B cell (primary cell): Measurements from ENCODE around the gene CDH13. TPM values are rescaled to one million over a fixed set of nuclear protein-coding genes. Genes with fewer than 3 reads are reported as not detected.

Experiments
- ATAC-seq: fragments of 200-7000 bp; cut with Tn5 transposase; one replicate; pipeline ENCODE4 v1.10.0; 2021; ENCODE audit warnings: low read depth, mild to moderate bottlenecking, moderate number of reproducible peaks, moderate library complexity
- CTCF ChIA-PET: fragments of 350-600 bp; sonication (Branson Sonifier 250); formaldehyde crosslinking; loops from one replicate; lab custom pipeline; 2021; ENCODE audit warnings: antibody characterized with exemption, inconsistent platforms; lab: Charles Lee
- POLR2A ChIA-PET: fragments of 350-600 bp; sonication (Branson Sonifier 250); formaldehyde crosslinking; loops from one replicate; lab custom pipeline; 2021; ENCODE audit warnings: antibody characterized with exemption; lab: Charles Lee
- DNase-seq: peaks from one replicate; pipeline ENCODE4 v3.0.0; 2013
- H2AFZ ChIP-seq: 2 replicates; pipeline ENCODE4 v1.6.1; 2012; ENCODE audit warnings: mild to moderate bottlenecking, low read depth, low read length; ENCODE audit not compliant: insufficient read depth, poor library complexity, severe bottlenecking
- H3K27ac ChIP-seq, 2 donors: 1 replicate in 1 of 2; 2 replicates in 1 of 2; pipeline ENCODE4 v1.5.1; 2012 to 2013; ENCODE audit warnings: low read length in 2 of 2, mild to moderate bottlenecking in 2 of 2, moderate library complexity in 1 of 2
- H3K27me3 ChIP-seq, 4 experiments: fragments of 200-600 bp in 1 of 4; sonication (generic) in 1 of 4; replicated peaks in 1 of 4; 1 replicate in 2 of 4; 2 replicates in 2 of 4; pipeline versions ENCODE4 v1.6.1 to v1.7.0; 2013 to 2016; ENCODE audit warnings: low read length in 3 of 4, mild to moderate bottlenecking in 2 of 4, mixed read lengths in 1 of 4, moderate library complexity in 1 of 4; ENCODE audit not compliant: insufficient read depth in 4 of 4, control insufficient read depth in 3 of 4; ENCODE audit errors: control extremely low read depth in 1 of 4
- H3K36me3 ChIP-seq, 2 experiments: replicated peaks in 1 of 2; 1 replicate in 1 of 2; 2 replicates in 1 of 2; pipeline versions ENCODE4 v1.6.1 to v1.7.1; 2013; ENCODE audit warnings: low read length in 1 of 2; ENCODE audit not compliant: insufficient read depth in 2 of 2, control insufficient read depth in 1 of 2; ENCODE audit errors: control extremely low read depth in 1 of 2, extremely low read depth in 1 of 2
- H3K4me1 ChIP-seq, 2 donors: fragments of 200-600 bp in 1 of 2; sonication (generic) in 1 of 2; 1 replicate in 1 of 2; 2 replicates in 1 of 2; pipeline versions ENCODE4 v1.5.1 to v1.6.1; 2013 to 2017; ENCODE audit warnings: low read length in 2 of 2; ENCODE audit not compliant: control insufficient read depth in 2 of 2, insufficient read depth in 2 of 2
- H3K4me2 ChIP-seq: replicated peaks from 2 replicates; pipeline ENCODE3; 2012; ENCODE audit warnings: mild to moderate bottlenecking, low read depth, low read length; ENCODE audit not compliant: poor library complexity, severe bottlenecking
- H3K4me3 ChIP-seq, 5 experiments: fragments of 200-600 bp in 1 of 5; sonication (generic) in 1 of 5; 1 replicate in 3 of 5; 2 replicates in 2 of 5; pipeline versions ENCODE4 v1.5.1 to v1.7.0; 2011 to 2016; ENCODE audit warnings: low read length in 4 of 5, mild to moderate bottlenecking in 4 of 5, low read depth in 2 of 5, control low read depth in 1 of 5, moderate library complexity in 1 of 5; ENCODE audit not compliant: insufficient read depth in 1 of 5; ENCODE audit errors: control extremely low read depth in 1 of 5, extremely low read depth in 1 of 5
- H3K79me2 ChIP-seq: fragments of 200-600 bp; sonication (generic); one replicate; pipeline ENCODE4 v1.6.0; 2016; ENCODE audit warnings: low read length; ENCODE audit not compliant: control insufficient read depth, insufficient read depth
- H3K9ac ChIP-seq: fragments of 200-600 bp; sonication (generic); 2 replicates; pipeline ENCODE4 v1.6.1; 2017; ENCODE audit warnings: mild to moderate bottlenecking, low read length, moderate library complexity
- H3K9me3 ChIP-seq, 3 donors: one replicate each; pipeline versions ENCODE4 v1.6.1 to v1.7.1; 2013; ENCODE audit warnings: low read length in 2 of 3; ENCODE audit not compliant: control insufficient read depth in 2 of 3, insufficient read depth in 1 of 3; ENCODE audit errors: control extremely low read depth in 1 of 3
- H4K20me1 ChIP-seq: 2 replicates; pipeline ENCODE4 v1.6.0; 2012; ENCODE audit warnings: mild to moderate bottlenecking, low read length; ENCODE audit not compliant: insufficient read depth, control insufficient read depth, poor library complexity, severe bottlenecking
- H3K27ac Mint-ChIP-seq: one replicate; pipeline ENCODE4 v1.8.0; 2021; ENCODE audit warnings: mixed read lengths
- H3K27me3 Mint-ChIP-seq: one replicate; pipeline ENCODE4 v1.8.0; 2021; ENCODE audit warnings: mixed read lengths
- H3K4me1 Mint-ChIP-seq: one replicate; pipeline ENCODE4 v1.8.0; 2021; ENCODE audit warnings: mixed read lengths
- H3K4me3 Mint-ChIP-seq: one replicate; pipeline ENCODE4 v1.8.0; 2021; ENCODE audit warnings: mixed read lengths
- H3K9me3 Mint-ChIP-seq: one replicate; pipeline ENCODE4 v1.8.0; 2022; ENCODE audit warnings: mixed read lengths; ENCODE audit not compliant: insufficient read depth
- EZH2 ChIP-seq: IDR thresholded peaks from 2 replicates; pipeline ENCODE4 v1.6.1; 2012; ENCODE audit warnings: borderline replicate concordance, low read depth, mild to moderate bottlenecking, moderate library complexity, low read length; ENCODE audit not compliant: insufficient read depth, poor library complexity, severe bottlenecking
- WGBS: methylation state at CpG from one replicate; pipeline ENCODE4 v1.1.5; 2013; ENCODE audit warnings: missing lambda C conversion rate; ENCODE audit not compliant: insufficient coverage; 5-methylcytosine and 5-hydroxymethylcytosine counted together
- intact Hi-C: fragments of 100-400 bp; cut with micrococcal nuclease; formaldehyde crosslinking; loops from one replicate; pipeline ENCODE4 v1.10.0; 2022
- polyA plus RNA-seq: library from polyadenylated mRNA; depleted of rRNA; stranded (reverse); fragments of >200 nt; gene quantifications from 2 replicates; pipeline ENCODE4 v1.2.3, GENCODE V29; 2012
- total RNA-seq, 2 donors: library from RNA; stranded (reverse); fragments of 120-200 nt in 1 of 2; gene quantifications; 1 replicate in 1 of 2; 2 replicates in 1 of 2; pipeline versions ENCODE4 v1.2.3 to v1.2.4, GENCODE V29; 2013 to 2022
- TF ChIP-seq, protein P1 (sequence below): fragments of 200-600 bp; IDR thresholded peaks from one replicate; pipeline ENCODE4 v1.8.0; 2022; ENCODE audit warnings: antibody characterized with exemption, mild to moderate bottlenecking

The CDH13 gene
- total and polyA plus RNA-seq, 2 donors (not counting 1 experiment from before 2014, with no cell fraction given) = not detected

DNA sequence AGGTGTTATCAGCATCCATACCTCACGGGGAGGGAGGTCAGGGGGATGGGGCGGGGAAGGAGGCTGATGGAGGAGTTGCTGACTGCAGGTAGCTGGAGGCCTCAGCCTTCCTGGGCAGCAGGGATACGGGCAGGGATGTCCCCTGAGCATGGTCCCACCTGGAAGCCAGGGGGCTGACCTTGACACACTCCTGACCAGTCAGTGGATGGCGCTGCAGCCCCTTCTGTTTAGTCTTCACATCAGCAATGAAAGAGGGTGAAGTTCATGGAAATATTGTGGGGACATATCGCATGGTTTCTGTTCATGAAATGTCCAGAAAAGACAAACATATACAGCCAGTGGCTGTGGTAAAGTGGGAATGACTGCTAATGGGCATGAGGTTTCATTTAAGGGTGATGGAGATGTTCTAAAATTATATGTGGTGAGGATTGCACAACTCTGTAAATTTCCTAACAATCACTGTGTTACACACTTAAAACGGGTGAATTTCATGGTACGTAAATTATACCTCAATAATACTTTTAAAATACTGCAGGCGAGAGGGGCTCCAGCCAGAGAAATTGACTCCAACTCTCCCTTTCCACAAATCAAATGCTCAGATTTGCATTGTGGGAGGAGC lies 489.6 kb downstream of the CDH13 start:
- Histone ChIP-seq H3K36me3 (no peaks in the 10 kb centered on the region), H3K4me1 (no peaks in the 10 kb centered on the region), H3K9me3 (no peaks in the 10 kb centered on the region), H3K9ac (no peak overlapping the region), H4K20me1 (no peaks in the 10 kb centered on the region), H3K4me3 (no peak overlapping the region), H3K79me2 (no peaks in the 10 kb centered on the region), H3K4me2 (no peak overlapping the region), H3K27me3 (no peaks in the 10 kb centered on the region), H3K27ac (no peak overlapping the region), H2AFZ (no peak overlapping the region)
- no peak overlapping the region for H3K4me3 Mint-ChIP-seq
- no peaks in the 10 kb centered on the region for H3K4me1 Mint-ChIP-seq
- ChIA-PET POLR2A (no interaction called here), CTCF (no interaction called here)
- no peak overlapping the region for H3K27ac Mint-ChIP-seq
- DNase-seq (no peak), ATAC-seq (no peak)
- 83% methylated on average over 3 of the region's 8 CpGs for WGBS
- intact Hi-C loops = no loop called here
- TF ChIP-seq, protein P1, sequence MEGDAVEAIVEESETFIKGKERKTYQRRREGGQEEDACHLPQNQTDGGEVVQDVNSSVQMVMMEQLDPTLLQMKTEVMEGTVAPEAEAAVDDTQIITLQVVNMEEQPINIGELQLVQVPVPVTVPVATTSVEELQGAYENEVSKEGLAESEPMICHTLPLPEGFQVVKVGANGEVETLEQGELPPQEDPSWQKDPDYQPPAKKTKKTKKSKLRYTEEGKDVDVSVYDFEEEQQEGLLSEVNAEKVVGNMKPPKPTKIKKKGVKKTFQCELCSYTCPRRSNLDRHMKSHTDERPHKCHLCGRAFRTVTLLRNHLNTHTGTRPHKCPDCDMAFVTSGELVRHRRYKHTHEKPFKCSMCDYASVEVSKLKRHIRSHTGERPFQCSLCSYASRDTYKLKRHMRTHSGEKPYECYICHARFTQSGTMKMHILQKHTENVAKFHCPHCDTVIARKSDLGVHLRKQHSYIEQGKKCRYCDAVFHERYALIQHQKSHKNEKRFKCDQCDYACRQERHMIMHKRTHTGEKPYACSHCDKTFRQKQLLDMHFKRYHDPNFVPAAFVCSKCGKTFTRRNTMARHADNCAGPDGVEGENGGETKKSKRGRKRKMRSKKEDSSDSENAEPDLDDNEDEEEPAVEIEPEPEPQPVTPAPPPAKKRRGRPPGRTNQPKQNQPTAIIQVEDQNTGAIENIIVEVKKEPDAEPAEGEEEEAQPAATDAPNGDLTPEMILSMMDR = no peak
- TF ChIP-seq EZH2 = no peak
- H3K27me3 Mint-ChIP-seq = peaks cover under 1% of the 10 kb centered on the region
- H3K9me3 Mint-ChIP-seq = no peaks in the 10 kb centered on the region

DNA sequence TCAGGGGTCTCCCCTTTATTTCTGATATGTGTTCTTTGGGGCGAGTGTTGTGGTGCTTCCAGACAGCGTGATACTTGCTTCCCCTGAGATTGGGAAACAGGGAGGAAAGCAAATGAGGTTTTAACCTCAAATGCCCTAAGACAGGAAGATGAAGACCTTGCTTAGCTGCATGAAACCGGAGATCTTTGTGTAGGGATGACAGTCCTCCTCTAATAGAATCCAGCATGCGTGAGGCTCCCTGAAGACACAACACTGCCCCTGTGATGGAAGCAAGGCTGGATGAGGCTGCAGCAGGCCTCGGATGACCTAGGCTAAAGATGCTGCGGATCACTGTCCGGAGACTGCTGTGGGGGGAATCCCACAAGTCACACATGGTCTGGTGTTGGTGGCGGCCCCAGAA lies 491.0 kb downstream of the CDH13 start:
- no peak overlapping the region for H3K27ac ChIP-seq
- POLR2A ChIA-PET = no interaction called here
- H3K4me2 ChIP-seq = no peak overlapping the region
- DNase-seq (no peak), ATAC-seq (no peak)
- H3K27me3 Mint-ChIP-seq = no peaks in the 10 kb centered on the region
- H3K9me3 Mint-ChIP-seq = no peaks in the 10 kb centered on the region
- no peak overlapping the region for H3K4me3 ChIP-seq
- no peaks in the 10 kb centered on the region for H3K4me1 Mint-ChIP-seq
- no peaks in the 10 kb centered on the region for H3K9me3 ChIP-seq
- 94% methylated on average over 7 of the region's 8 CpGs for WGBS
- no peak overlapping the region for H3K9ac ChIP-seq
- no peaks in the 10 kb centered on the region for H3K27me3 ChIP-seq
- no peak overlapping the region for H2AFZ ChIP-seq
- no peaks in the 10 kb centered on the region for H3K4me1 ChIP-seq
- TF ChIP-seq, protein P1 = no peak
- TF ChIP-seq EZH2 = no peak
- no peaks in the 10 kb centered on the region for H4K20me1 ChIP-seq
- CTCF ChIA-PET = no interaction called here
- no peaks in the 10 kb centered on the region for H3K36me3 ChIP-seq
- no peak overlapping the region for H3K27ac Mint-ChIP-seq
- H3K4me3 Mint-ChIP-seq = no peak overlapping the region
- intact Hi-C loops = no loop called here
- no peaks in the 10 kb centered on the region for H3K79me2 ChIP-seq
